Memory B cell (primary cell): ENCODE measurements around the gene CREBBP.
A peak's percentile ranks its signal among the peaks of the same experiment; 100 is the strongest.

Source experiments
- ATAC-seq: fragments of 150-1000 bp; cut with Tn5 transposase; 2 replicates; pipeline ENCODE4 v1.10.0; 2021; ENCODE audit warnings: low read depth, mild to moderate bottlenecking, moderate library complexity
- DNase-seq, 2 donors: peaks; one replicate each; pipeline ENCODE4 v3.0.0; 2022; ENCODE audit warnings: low spot score in 2 of 2
- H3K27ac Mint-ChIP-seq: one replicate; pipeline ENCODE4 v1.8.0; 2022; ENCODE audit warnings: mild to moderate bottlenecking, moderate library complexity, mixed read lengths
- H3K27me3 Mint-ChIP-seq: one replicate; pipeline ENCODE4 v1.8.0; 2022; ENCODE audit warnings: mixed read lengths
- H3K36me3 Mint-ChIP-seq: one replicate; pipeline ENCODE4 v1.8.0; 2022; ENCODE audit warnings: mild to moderate bottlenecking, mixed read lengths
- H3K4me1 Mint-ChIP-seq: one replicate; pipeline ENCODE4 v1.8.0; 2022; ENCODE audit warnings: mixed read lengths
- H3K4me3 Mint-ChIP-seq: one replicate; pipeline ENCODE4 v1.8.0; 2022; ENCODE audit warnings: mild to moderate bottlenecking, moderate library complexity, mixed read lengths
- H3K9me3 Mint-ChIP-seq: one replicate; pipeline ENCODE4 v1.8.0; 2022; ENCODE audit warnings: mixed read lengths

The CREBBP gene

GRCh38 chr16:3773663-3774062, 106.8 kb downstream of the CREBBP start:
- Mint-ChIP-seq H3K27ac (no peak overlapping the region), H3K9me3 (no peaks in the 10 kb centered on the region), H3K4me1 (no peaks in the 10 kb centered on the region), H3K27me3 (no peaks in the 10 kb centered on the region), H3K4me3 (no peak overlapping the region), H3K36me3 (peaks cover 26% of the 10 kb centered on the region)
- DNase-seq (no peak), ATAC-seq (no peak)

DNA sequence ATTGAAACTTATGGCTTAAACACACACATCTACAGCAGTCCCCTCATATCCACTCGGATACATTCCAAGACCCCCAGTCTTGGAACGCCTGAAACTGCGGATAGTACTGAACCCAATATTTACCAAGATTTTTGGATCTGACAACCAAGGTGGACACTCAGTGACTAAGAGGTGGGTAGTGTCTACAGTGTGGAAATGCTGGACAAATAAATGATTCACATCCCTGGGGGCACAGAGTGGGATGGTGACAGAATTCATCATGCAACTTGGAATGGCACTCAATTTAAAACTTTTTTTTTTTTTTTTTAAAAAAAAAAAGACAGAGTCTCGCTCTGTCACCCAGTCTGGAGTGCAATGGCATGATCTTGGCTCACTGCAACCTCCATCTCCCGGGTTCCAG, 109.0 kb downstream of the CREBBP start:
- DNase-seq, result no peak

DNA sequence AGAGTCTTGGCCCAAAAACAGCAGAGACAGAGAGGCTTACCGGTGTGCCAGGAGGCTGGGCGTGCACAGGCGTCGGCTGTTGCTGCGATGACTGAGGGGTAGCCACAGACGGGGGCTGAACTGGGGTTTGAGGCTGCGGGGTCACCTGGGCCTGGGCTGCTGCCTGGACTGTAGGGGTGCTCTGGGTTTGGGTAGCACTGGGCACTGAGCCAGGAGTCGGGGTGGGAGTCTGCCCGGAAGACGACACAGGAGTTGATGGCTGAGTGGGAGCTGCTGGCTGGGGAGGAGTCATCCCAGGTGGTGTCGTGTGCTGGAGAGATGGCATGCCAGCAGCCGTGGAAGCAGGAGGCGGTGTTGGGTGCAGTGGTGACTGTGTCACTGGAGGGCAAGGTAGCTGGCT, 110.0 kb downstream of the CREBBP start:
- Mint-ChIP-seq H3K9me3 (no peaks in the 10 kb centered on the region), H3K4me1 (peaks cover 12% of the 10 kb centered on the region), H3K27ac (peak overlapping the region; percentile 42), H3K4me3 (no peak overlapping the region), H3K27me3 (no peaks in the 10 kb centered on the region), H3K36me3 (peaks cover 29% of the 10 kb centered on the region)
- ATAC-seq, result no peak
- no peak for DNase-seq

More for the DNA sequence above, 109.0 kb downstream of the CREBBP start:
- H3K4me1 Mint-ChIP-seq, result peaks cover 12% of the 10 kb centered on the region
- no peak overlapping the region for H3K4me3 Mint-ChIP-seq
- H3K36me3 Mint-ChIP-seq, result peaks cover 33% of the 10 kb centered on the region
- no peaks in the 10 kb centered on the region for H3K27me3 Mint-ChIP-seq
- H3K9me3 Mint-ChIP-seq, result no peaks in the 10 kb centered on the region
- no peak for ATAC-seq
- no peak overlapping the region for H3K27ac Mint-ChIP-seq

DNA sequence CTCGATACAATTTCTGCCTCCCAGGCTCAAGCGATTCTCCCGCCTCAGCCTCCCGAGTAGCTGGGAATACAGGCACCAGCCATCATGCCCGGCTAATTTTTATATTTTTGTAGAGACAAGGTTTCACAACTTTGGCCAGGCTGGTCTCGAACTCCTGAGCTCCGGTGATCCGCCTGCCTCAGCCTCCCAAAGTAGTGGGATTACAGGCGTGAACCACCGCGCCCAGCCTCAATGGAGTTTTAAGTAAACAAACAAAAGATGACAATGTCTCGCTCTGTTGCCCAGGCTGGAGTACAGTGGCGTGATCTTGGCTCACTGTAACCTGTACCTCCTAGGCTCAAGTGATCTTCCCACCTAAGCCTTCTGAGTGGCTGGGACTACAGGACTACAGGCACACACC, 110.6 kb downstream of the CREBBP start:
- H3K4me1 Mint-ChIP-seq, result peaks cover 12% of the 10 kb centered on the region
- H3K4me3 Mint-ChIP-seq, result no peak overlapping the region
- DNase-seq (no peak), ATAC-seq (no peak)
- no peak overlapping the region for H3K27ac Mint-ChIP-seq
- H3K27me3 Mint-ChIP-seq, result no peaks in the 10 kb centered on the region
- H3K36me3 Mint-ChIP-seq, result peaks cover 26% of the 10 kb centered on the region
- no peaks in the 10 kb centered on the region for H3K9me3 Mint-ChIP-seq

DNA sequence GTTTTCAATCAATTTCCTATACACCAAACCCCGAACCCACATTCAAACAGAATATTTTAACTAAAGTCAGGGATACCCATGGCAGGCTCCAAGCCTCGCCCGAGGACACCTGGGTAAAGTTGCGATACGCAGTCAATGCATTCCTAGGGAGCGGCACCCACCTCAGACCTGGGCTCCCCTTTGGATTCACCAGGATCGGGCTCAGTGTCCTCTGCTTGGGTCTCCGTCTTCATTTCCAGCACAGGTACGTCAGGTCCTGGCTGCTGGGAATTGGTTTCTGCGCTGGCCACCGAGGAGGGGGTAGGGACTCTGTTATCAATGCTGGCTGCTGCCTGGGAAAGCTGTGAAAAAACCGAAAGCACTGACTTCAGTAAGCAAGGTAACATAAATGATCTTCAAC, 111.5 kb downstream of the CREBBP start:
- peaks cover 12% of the 10 kb centered on the region for H3K4me1 Mint-ChIP-seq
- no peak for ATAC-seq
- no peaks in the 10 kb centered on the region for H3K9me3 Mint-ChIP-seq
- H3K36me3 Mint-ChIP-seq, result peaks cover 22% of the 10 kb centered on the region
- no peak for DNase-seq
- H3K27me3 Mint-ChIP-seq, result no peaks in the 10 kb centered on the region
- H3K27ac Mint-ChIP-seq, result no peak overlapping the region
- no peak overlapping the region for H3K4me3 Mint-ChIP-seq

DNA sequence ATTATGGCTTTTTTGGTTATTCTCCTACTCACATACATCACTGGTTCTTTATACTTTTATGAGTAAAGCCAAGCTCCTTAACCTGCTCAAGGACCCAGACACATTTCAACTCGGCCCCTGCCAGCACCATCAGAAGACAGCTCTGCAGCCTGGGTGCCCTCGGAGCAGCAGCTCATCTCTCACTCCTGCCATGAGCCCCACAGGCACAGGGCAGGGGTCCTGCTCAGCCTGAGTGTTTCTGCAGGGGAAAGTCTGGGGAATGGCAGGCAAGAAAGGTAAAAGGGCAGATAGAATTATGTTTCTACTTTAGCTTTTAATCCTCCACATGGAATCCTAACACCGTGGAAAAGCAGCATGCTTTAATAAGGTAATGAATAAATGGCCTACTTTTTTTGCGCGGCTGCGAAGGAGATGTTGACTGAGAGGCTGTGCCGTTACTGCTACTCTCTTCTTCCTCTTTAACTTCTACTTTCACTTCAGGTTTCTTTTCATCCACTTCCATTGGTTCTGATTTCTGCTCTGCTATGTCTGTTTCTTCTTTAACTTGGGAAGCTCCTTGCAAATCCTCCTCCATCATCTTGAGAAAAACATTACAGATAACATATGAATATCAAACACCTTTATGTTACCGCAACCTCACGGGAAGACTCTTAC, 113.1 kb downstream of the CREBBP start:
- ATAC-seq (peak; percentile 77), DNase-seq (no peak)
- Mint-ChIP-seq H3K4me1 (peaks cover 12% of the 10 kb centered on the region), H3K9me3 (no peaks in the 10 kb centered on the region), H3K36me3 (peaks cover 19% of the 10 kb centered on the region), H3K27me3 (no peaks in the 10 kb centered on the region), H3K4me3 (no peak overlapping the region), H3K27ac (peak overlapping the region; percentile 86)

- Mint-ChIP-seq H3K36me3 (peaks cover 20% of the 10 kb centered on the region), H3K27me3 (no peaks in the 10 kb centered on the region), H3K4me1 (peaks cover 12% of the 10 kb centered on the region), H3K27ac (peak overlapping the region; percentile 86), H3K4me3 (no peak overlapping the region), H3K9me3 (no peaks in the 10 kb centered on the region)
- DNase-seq (no peak), ATAC-seq (no peak)
Observed at GRCh38 chr16:3766177-3766576, 114.3 kb downstream of the CREBBP start.

- DNase-seq (no peak), ATAC-seq (no peak)
- Mint-ChIP-seq H3K36me3 (peaks cover 15% of the 10 kb centered on the region), H3K4me1 (peaks cover 12% of the 10 kb centered on the region), H3K27ac (no peak overlapping the region), H3K27me3 (no peaks in the 10 kb centered on the region), H3K9me3 (no peaks in the 10 kb centered on the region), H3K4me3 (no peak overlapping the region)
Observed at GRCh38 chr16:3764409-3764808, 116.1 kb downstream of the CREBBP start.

DNA sequence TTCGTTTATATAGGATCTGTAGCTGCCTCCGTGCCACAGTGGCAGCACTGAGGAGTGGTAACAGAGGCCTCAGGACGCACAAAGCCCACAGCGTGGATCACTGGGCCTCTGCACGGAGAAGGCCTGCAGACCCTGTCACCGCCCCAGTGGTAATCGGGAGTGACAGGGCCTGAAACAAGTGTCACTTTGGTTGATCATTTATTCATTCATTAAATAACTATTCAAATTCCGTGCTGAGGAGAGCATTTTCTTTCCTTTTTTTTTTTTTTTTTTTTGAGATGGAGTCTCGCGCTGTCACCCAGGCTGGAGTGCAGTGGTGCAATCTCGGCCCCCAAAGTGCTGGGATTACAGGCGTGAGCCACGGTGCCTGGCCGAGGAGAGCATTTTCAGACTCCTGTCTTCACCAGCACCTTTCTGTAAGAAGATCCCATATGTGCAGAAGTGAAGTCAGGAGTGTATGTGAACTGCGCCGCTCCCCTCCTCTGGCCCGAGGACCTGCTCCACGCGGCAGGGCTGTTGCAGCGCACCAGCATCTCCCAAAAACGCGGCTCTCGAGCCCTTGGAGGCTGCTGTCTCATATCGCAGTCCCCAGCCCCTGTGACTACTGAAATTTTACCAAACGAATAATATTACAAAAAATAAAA, 118.3 kb downstream of the CREBBP start:
- H3K27me3 Mint-ChIP-seq, result no peaks in the 10 kb centered on the region

DNA sequence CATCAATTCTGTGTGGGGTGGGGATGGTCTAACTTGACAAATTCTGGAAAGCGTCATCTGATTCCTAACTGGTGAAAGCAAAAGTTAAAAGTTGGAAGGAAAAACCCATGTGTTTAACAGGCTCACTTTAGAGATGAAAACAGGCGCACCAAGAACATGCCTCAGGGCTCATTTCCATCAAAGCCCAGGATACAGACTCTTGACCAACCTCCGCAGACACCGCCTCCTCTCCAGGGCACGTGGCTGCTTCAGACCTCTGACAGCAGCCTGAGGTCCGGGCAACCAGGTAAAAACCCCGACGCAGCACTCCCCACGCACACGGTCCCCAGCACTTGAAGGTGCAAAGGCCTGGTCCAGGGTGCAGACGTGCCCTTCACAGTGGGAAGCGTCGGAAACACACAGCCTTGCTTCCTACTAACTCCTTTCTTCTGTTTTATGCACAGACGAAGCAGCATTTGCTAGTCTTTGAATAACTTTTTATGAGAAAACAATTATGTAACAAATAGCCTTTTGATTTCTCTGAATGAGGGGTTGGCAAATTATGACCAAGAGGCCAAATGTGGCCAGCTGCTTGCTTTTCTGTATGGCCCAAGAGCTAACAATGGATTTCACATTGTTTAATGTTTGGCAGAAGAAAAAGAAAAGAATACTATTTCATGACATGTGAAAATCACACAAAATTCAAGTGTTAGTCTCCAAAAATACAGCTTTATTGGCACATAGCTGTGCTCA, 119.0 kb downstream of the CREBBP start:
- no peak overlapping the region for H3K27ac Mint-ChIP-seq
- no peaks in the 10 kb centered on the region for H3K4me1 Mint-ChIP-seq
- no peaks in the 10 kb centered on the region for H3K9me3 Mint-ChIP-seq
- no peak overlapping the region for H3K4me3 Mint-ChIP-seq
- DNase-seq (no peak), ATAC-seq (no peak)
- peaks cover 9% of the 10 kb centered on the region for H3K36me3 Mint-ChIP-seq
- no peaks in the 10 kb centered on the region for H3K27me3 Mint-ChIP-seq

More for the DNA sequence above, 118.3 kb downstream of the CREBBP start:
- no peak for ATAC-seq
- H3K9me3 Mint-ChIP-seq, result no peaks in the 10 kb centered on the region
- peaks cover 5% of the 10 kb centered on the region for H3K4me1 Mint-ChIP-seq
- H3K36me3 Mint-ChIP-seq, result peaks cover 14% of the 10 kb centered on the region
- H3K4me3 Mint-ChIP-seq, result no peak overlapping the region
- no peak overlapping the region for H3K27ac Mint-ChIP-seq
- no peak for DNase-seq

DNA sequence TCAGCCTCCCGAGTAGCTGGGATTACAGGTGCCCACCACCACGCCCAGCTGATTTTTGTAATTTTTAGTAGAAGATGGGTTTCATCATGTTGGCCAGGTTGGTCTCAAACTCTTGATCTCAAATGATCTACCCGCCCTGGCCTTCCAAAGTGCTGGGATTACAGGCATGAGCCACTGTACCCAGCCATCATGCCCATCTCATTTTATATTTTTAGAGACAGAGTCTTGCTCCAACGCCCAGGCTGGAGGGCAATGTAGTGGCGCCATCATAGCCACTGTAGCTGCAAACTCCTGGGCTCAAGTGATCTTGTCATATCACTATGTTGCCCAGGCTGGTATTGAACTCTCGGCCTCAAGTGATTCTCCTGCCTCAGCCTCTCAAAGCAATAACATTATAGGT, 120.0 kb downstream of the CREBBP start:
- no peak for DNase-seq

GRCh38 chr16:3759736-3760135, 120.8 kb downstream of the CREBBP start:
- Mint-ChIP-seq H3K36me3 (peaks cover 8% of the 10 kb centered on the region), H3K9me3 (no peaks in the 10 kb centered on the region), H3K4me1 (no peaks in the 10 kb centered on the region), H3K27me3 (no peaks in the 10 kb centered on the region), H3K27ac (no peak overlapping the region), H3K4me3 (no peak overlapping the region)
- DNase-seq, result no peak
- ATAC-seq, result no peak

More for the DNA sequence above, 120.0 kb downstream of the CREBBP start:
- no peaks in the 10 kb centered on the region for H3K27me3 Mint-ChIP-seq
- H3K9me3 Mint-ChIP-seq, result no peaks in the 10 kb centered on the region
- no peak overlapping the region for H3K27ac Mint-ChIP-seq
- no peak overlapping the region for H3K4me3 Mint-ChIP-seq
- peaks cover 8% of the 10 kb centered on the region for H3K36me3 Mint-ChIP-seq
- no peak for ATAC-seq
- no peaks in the 10 kb centered on the region for H3K4me1 Mint-ChIP-seq

DNA sequence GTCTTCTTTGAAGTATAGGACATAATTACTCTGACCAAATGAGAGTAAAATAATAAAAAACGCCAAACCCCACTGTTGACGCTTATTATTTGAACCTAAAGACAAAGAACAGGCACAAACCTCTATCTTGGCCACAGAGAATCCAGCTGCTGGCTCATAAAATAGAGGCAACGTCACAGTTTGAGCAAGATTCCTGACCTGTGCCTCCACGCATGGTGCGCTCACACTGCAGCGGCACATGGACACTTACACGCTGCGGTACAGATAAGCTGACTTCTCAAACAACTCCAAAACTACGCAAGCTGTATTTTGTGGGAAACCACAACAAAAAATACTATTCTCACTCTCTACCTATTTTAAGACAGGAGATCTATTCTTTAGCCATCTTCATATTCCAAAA, 124.4 kb downstream of the CREBBP start:
- no peak overlapping the region for H3K4me3 Mint-ChIP-seq
- DNase-seq (no peak), ATAC-seq (no peak)
- H3K27ac Mint-ChIP-seq, result no peak overlapping the region
- H3K4me1 Mint-ChIP-seq, result peaks cover 6% of the 10 kb centered on the region
- H3K36me3 Mint-ChIP-seq, result peaks cover 24% of the 10 kb centered on the region
- H3K9me3 Mint-ChIP-seq, result no peaks in the 10 kb centered on the region
- H3K27me3 Mint-ChIP-seq, result no peaks in the 10 kb centered on the region

DNA sequence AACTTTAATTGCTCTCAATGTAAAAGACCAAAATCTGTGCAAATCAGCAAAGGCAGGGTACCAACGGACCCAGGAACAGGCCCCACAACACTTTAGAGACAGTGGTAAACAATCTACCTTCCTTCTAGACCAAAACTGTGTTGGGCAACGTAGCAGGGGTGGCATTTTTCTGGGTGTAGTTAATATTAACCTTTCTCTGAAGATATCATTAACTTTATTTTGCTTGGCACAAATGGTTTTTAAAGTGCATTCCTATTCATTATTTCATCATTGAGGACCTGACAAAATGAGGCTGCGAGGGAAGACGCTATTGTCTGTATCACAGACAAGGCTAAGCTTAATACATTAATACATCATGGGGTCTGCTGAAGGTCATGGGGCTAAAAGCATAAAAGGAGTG, 125.3 kb downstream of the CREBBP start:
- H3K27me3 Mint-ChIP-seq, result no peaks in the 10 kb centered on the region
- no peak overlapping the region for H3K27ac Mint-ChIP-seq
- peaks cover 6% of the 10 kb centered on the region for H3K4me1 Mint-ChIP-seq
- no peak overlapping the region for H3K4me3 Mint-ChIP-seq
- no peak for ATAC-seq
- DNase-seq, result no peak
- H3K9me3 Mint-ChIP-seq, result no peaks in the 10 kb centered on the region
- peaks cover 28% of the 10 kb centered on the region for H3K36me3 Mint-ChIP-seq
